CD14-positive monocyte (primary cell): ENCODE results near the gene ZNF281. TPM values are rescaled to one million over a fixed set of nuclear protein-coding genes. Genes with fewer than 3 reads are reported as not detected.

Experiments
- DNase-seq, 3 donors: peaks; one replicate each; pipeline ENCODE4 v3.0.0-alpha.2; 2011 to 2022
- H2AFZ ChIP-seq: 2 replicates; pipeline ENCODE4 v1.6.0; 2012; ENCODE audit warnings: mild to moderate bottlenecking, low read depth, low read length, inconsistent platforms; ENCODE audit not compliant: insufficient read depth, poor library complexity, severe bottlenecking
- H3K27ac ChIP-seq, 2 donors: 1 replicate in 1 of 2; 2 replicates in 1 of 2; pipeline ENCODE4 v1.5.1; 2012 to 2013; ENCODE audit warnings: low read length in 2 of 2, control low read depth in 1 of 2, inconsistent platforms in 1 of 2, low read depth in 1 of 2, mild to moderate bottlenecking in 1 of 2
- H3K27me3 ChIP-seq, 2 donors: one replicate each; pipeline versions ENCODE4 v1.6.0 to v1.6.1; 2011 to 2013; ENCODE audit warnings: low read length in 2 of 2; ENCODE audit not compliant: control insufficient read depth in 2 of 2, insufficient read depth in 2 of 2
- H3K36me3 ChIP-seq, 2 donors: replicated peaks in 1 of 2; 1 replicate in 1 of 2; 2 replicates in 1 of 2; pipeline versions ENCODE4 v1.5.1 to v1.6.1; 2012 to 2013; ENCODE audit warnings: low read length in 2 of 2, control low read depth in 1 of 2, inconsistent platforms in 1 of 2, mild to moderate bottlenecking in 1 of 2; ENCODE audit not compliant: insufficient read depth in 2 of 2, control insufficient read depth in 1 of 2
- H3K4me1 ChIP-seq, 2 donors: 1 replicate in 1 of 2; 2 replicates in 1 of 2; pipeline versions ENCODE4 v1.5.1 to v1.6.1; 2012 to 2013; ENCODE audit warnings: low read length in 2 of 2, control low read depth in 1 of 2, inconsistent platforms in 1 of 2, mild to moderate bottlenecking in 1 of 2, moderate library complexity in 1 of 2; ENCODE audit not compliant: insufficient read depth in 2 of 2, control insufficient read depth in 1 of 2
- H3K4me2 ChIP-seq: replicated peaks from 2 replicates; pipeline ENCODE3; 2012; ENCODE audit warnings: low read length, moderate library complexity, mild to moderate bottlenecking; ENCODE audit not compliant: poor library complexity, severe bottlenecking; ENCODE audit errors: extremely low read depth
- H3K4me3 ChIP-seq, 3 experiments: fragments of 200-600 bp in 1 of 3; sonication (generic) in 1 of 3; replicated peaks in 1 of 3; 1 replicate in 2 of 3; 2 replicates in 1 of 3; pipeline ENCODE4 v1.5.1; 2011 to 2013; ENCODE audit warnings: low read length in 3 of 3, mild to moderate bottlenecking in 3 of 3, control low read depth in 2 of 3, low read depth in 2 of 3, inconsistent platforms in 1 of 3, moderate library complexity in 1 of 3
- H3K79me2 ChIP-seq: 2 replicates; pipeline ENCODE4 v1.6.0; 2012; ENCODE audit warnings: mild to moderate bottlenecking, control low read depth, inconsistent platforms, low read length, moderate library complexity; ENCODE audit not compliant: insufficient read depth
- H3K9ac ChIP-seq: 2 replicates; pipeline ENCODE4 v1.6.0; 2017; ENCODE audit warnings: low read length, mild to moderate bottlenecking; ENCODE audit not compliant: insufficient read depth, poor library complexity, severe bottlenecking
- H3K9me3 ChIP-seq, 2 donors: replicated peaks in 1 of 2; 1 replicate in 1 of 2; 2 replicates in 1 of 2; pipeline versions ENCODE4 v1.5.1 to v1.6.1; 2012 to 2013; ENCODE audit warnings: low read length in 2 of 2, control low read depth in 1 of 2; ENCODE audit not compliant: control insufficient read depth in 1 of 2, insufficient read depth in 1 of 2
- H4K20me1 ChIP-seq: 2 replicates; pipeline ENCODE4 v1.6.0; 2012; ENCODE audit warnings: mild to moderate bottlenecking, low read length, control low read depth, moderate library complexity; ENCODE audit not compliant: insufficient read depth
- H3K27ac Mint-ChIP-seq, 7 donors: one replicate each; pipeline ENCODE4 v1.8.0; 2020; ENCODE audit warnings: mild to moderate bottlenecking in 7 of 7, mixed read lengths in 7 of 7, moderate library complexity in 6 of 7, inconsistent platforms in 2 of 7
- H3K27me3 Mint-ChIP-seq, 3 donors: one replicate each; pipeline ENCODE4 v1.8.0; 2021 to 2022; ENCODE audit warnings: low read depth in 3 of 3, mild to moderate bottlenecking in 3 of 3, mixed read lengths in 3 of 3, moderate library complexity in 3 of 3, inconsistent platforms in 1 of 3
- H3K36me3 Mint-ChIP-seq, 2 donors: one replicate each; pipeline ENCODE4 v1.8.0; 2020; ENCODE audit warnings: mixed read lengths in 2 of 2, inconsistent platforms in 1 of 2, mild to moderate bottlenecking in 1 of 2
- H3K4me1 Mint-ChIP-seq: one replicate; pipeline ENCODE4 v1.8.0; 2020; ENCODE audit warnings: mild to moderate bottlenecking, mixed read lengths
- H3K4me3 Mint-ChIP-seq, 2 donors: one replicate each; pipeline ENCODE4 v1.8.0; 2020; ENCODE audit warnings: mild to moderate bottlenecking in 2 of 2, mixed read lengths in 2 of 2, moderate library complexity in 1 of 2
- H3K9me3 Mint-ChIP-seq, 7 donors: one replicate each; pipeline ENCODE4 v1.8.0; 2020 to 2022; ENCODE audit warnings: mixed read lengths in 7 of 7, mild to moderate bottlenecking in 6 of 7, moderate library complexity in 6 of 7, inconsistent platforms in 2 of 7
- CTCF ChIP-seq: fragments of 200-600 bp; IDR thresholded peaks from one replicate; pipeline ENCODE4 v1.8.0; 2022; ENCODE audit warnings: antibody characterized with exemption, mild to moderate bottlenecking
- WGBS: methylation state at CpG from one replicate; pipeline ENCODE4 v1.1.5; 2013; ENCODE audit warnings: missing lambda C conversion rate; ENCODE audit not compliant: insufficient coverage; 5-methylcytosine and 5-hydroxymethylcytosine counted together
- intact Hi-C, 2 donors: fragments of 100-400 bp; cut with micrococcal nuclease; formaldehyde crosslinking; loops; one replicate each; pipeline versions ENCODE4 v1.15.0 to v1.15.1; 2023
- polyA plus RNA-seq, 3 donors: library from polyadenylated mRNA; depleted of rRNA in 1 of 3; unstranded in 2 of 3; stranded (reverse) in 1 of 3; fragments of 300-500 nt in 2 of 3; fragments of >200 nt in 1 of 3; fragmentation: Illumina TruSeq in 2 of 3; gene quantifications; 1 replicate in 2 of 3; 2 replicates in 1 of 3; pipeline ENCODE4 v1.2.3, GENCODE V29; 2012 to 2021

Gene ZNF281
- polyA plus RNA-seq, 3 donors, result 10.5 to 30.6 (median 26.6) TPM

GRCh38 chr1:200401263-200401662 is 8.6 kb downstream of the ZNF281 start:
- Histone ChIP-seq H3K9ac (no peak overlapping the region), H2AFZ (no peak overlapping the region), H3K27ac (no peak overlapping the region), H3K4me2 (no peak overlapping the region), H3K79me2 (peaks cover 28% of the 10 kb centered on the region), H3K36me3 (peaks cover 3 to 17% of the 10 kb centered on the region in 2 donors), H3K4me3 (no peak overlapping the region), H3K4me1 (peaks cover 11 to 15% of the 10 kb centered on the region in 2 donors), H4K20me1 (peaks cover 11% of the 10 kb centered on the region), H3K9me3 (no peaks in the 10 kb centered on the region), H3K27me3 (no peaks in the 10 kb centered on the region)
- no peak for TF ChIP-seq CTCF
- H3K9me3 Mint-ChIP-seq, result no peaks in the 10 kb centered on the region
- DNase-seq, result no peak
- no peaks in the 10 kb centered on the region for H3K27me3 Mint-ChIP-seq
- peak overlapping the region in 1 of 7 donors; percentile 33 for H3K27ac Mint-ChIP-seq
- intact Hi-C loops, result loop anchor here in 1 of 2 donors (10.0 kb wide), 1 partner anchor 46 kb away; no protein-coding TSS in a partner anchor
- peaks cover 23 to 35% of the 10 kb centered on the region in 2 donors for H3K36me3 Mint-ChIP-seq
- WGBS, result no CpG with 5 or more reads among the region's 2 CpGs
- no peak overlapping the region for H3K4me3 Mint-ChIP-seq
- peaks cover 17% of the 10 kb centered on the region for H3K4me1 Mint-ChIP-seq

- Mint-ChIP-seq H3K27me3 (peaks cover 0 to 1% (median 0%) of the 10 kb centered on the region in 3 donors), H3K4me3 (no peak overlapping the region), H3K4me1 (peaks cover 17% of the 10 kb centered on the region), H3K36me3 (peaks cover 23 to 35% of the 10 kb centered on the region in 2 donors), H3K27ac (no peak overlapping the region), H3K9me3 (no peaks in the 10 kb centered on the region)
- Histone ChIP-seq H3K27ac (no peak overlapping the region), H4K20me1 (peaks cover 9% of the 10 kb centered on the region), H3K4me2 (no peak overlapping the region), H3K4me1 (peaks cover 10% of the 10 kb centered on the region in 2 donors), H3K9me3 (no peaks in the 10 kb centered on the region), H3K9ac (no peak overlapping the region), H3K27me3 (no peaks in the 10 kb centered on the region), H3K36me3 (peaks cover 3 to 17% of the 10 kb centered on the region in 2 donors), H3K79me2 (peaks cover 21% of the 10 kb centered on the region), H3K4me3 (no peak overlapping the region), H2AFZ (no peak overlapping the region)
- 20% methylated on average over 1 of the region's 2 CpGs for WGBS
- no peak for TF ChIP-seq CTCF
- intact Hi-C loops, result loop anchor here in 1 of 2 donors (10.0 kb wide), 1 partner anchor 46 kb away; no protein-coding TSS in a partner anchor
- no peak for DNase-seq
Observed at GRCh38 chr1:200400556-200400955, 9.3 kb downstream of the ZNF281 start.
